SK-N-SH (cell line): ENCODE data around the gene LRRC1. TPM values are rescaled to one million over a fixed set of nuclear protein-coding genes. Genes with fewer than 3 reads are reported as not detected.

ENCODE experiments used
- CTCF ChIA-PET: fragments of 300-600, 350-600 bp; formaldehyde crosslinking; extraction: SDS; loops from one replicate; lab custom pipeline; 2021; lab: Yijun Ruan, JAX
- POLR2A ChIA-PET: fragments of 350-600 bp; sonication (Branson Sonifier 250); formaldehyde crosslinking; extraction: SDS; loops from one replicate; lab custom pipeline; 2020; ENCODE audit warnings: antibody characterized with exemption, inconsistent platforms; lab: Yijun Ruan, JAX
- DNase-seq: peaks from one replicate; pipeline ENCODE4 v3.0.0; 2012
- H2AFZ ChIP-seq: fragments of 200-600 bp; sonication (generic); 2 replicates; pipeline ENCODE4 v1.8.1; 2016; ENCODE audit warnings: antibody characterized with exemption, mild to moderate bottlenecking, low read depth
- H3F3A ChIP-seq: fragments of 200-600 bp; sonication (generic); replicated peaks from 2 replicates; pipeline ENCODE3; 2016; ENCODE audit warnings: antibody characterized with exemption, mild to moderate bottlenecking; ENCODE audit not compliant: insufficient read depth
- H3K27ac ChIP-seq, 2 experiments: fragments of 200-500 bp in 1 of 2; fragments of 200-600 bp in 1 of 2; sonication (Bioruptor generic) in 1 of 2; sonication (generic), shearing (Covaris generic) in 1 of 2; 2 replicates each; pipeline versions ENCODE4 v1.5.1 to v1.6.1; 2014 to 2016; ENCODE audit warnings: low read depth in 2 of 2, inconsistent platforms in 1 of 2, low read length in 1 of 2, mild to moderate bottlenecking in 1 of 2, mixed read lengths in 1 of 2
- H3K27me3 ChIP-seq: fragments of 200-600 bp; sonication (generic), shearing (Covaris generic); 2 replicates; pipeline ENCODE4 v1.6.1; 2016; ENCODE audit warnings: mixed run types; ENCODE audit not compliant: insufficient read depth
- H3K36me3 ChIP-seq, 2 experiments: fragments of 200-500 bp in 1 of 2; fragments of 200-600 bp in 1 of 2; sonication (Bioruptor generic) in 1 of 2; sonication (generic) in 1 of 2; replicated peaks in 1 of 2; 2 replicates each; pipeline versions ENCODE3 to v1.5.1; 2014 to 2016; ENCODE audit warnings: low read length in 1 of 2, mild to moderate bottlenecking in 1 of 2; ENCODE audit not compliant: insufficient read depth in 2 of 2, control insufficient read depth in 1 of 2
- H3K4me1 ChIP-seq, 2 experiments: fragments of 200-500 bp in 1 of 2; fragments of 200-600 bp in 1 of 2; sonication (Bioruptor generic) in 1 of 2; sonication (generic), shearing (Covaris generic) in 1 of 2; 2 replicates each; pipeline versions ENCODE4 v1.5.1 to v1.6.1; 2014 to 2016; ENCODE audit warnings: low read depth in 1 of 2, low read length in 1 of 2, mixed run types in 1 of 2; ENCODE audit not compliant: insufficient read depth in 2 of 2, control insufficient read depth in 1 of 2
- H3K4me2 ChIP-seq: fragments of 200-600 bp; sonication (generic), shearing (Covaris generic); 2 replicates; pipeline ENCODE4 v1.6.1; 2017; ENCODE audit warnings: mixed run types
- H3K4me3 ChIP-seq, 2 experiments: fragments of 200-500 bp in 1 of 2; fragments of 200-600 bp in 1 of 2; sonication (Bioruptor generic) in 1 of 2; sonication (generic), shearing (Covaris generic) in 1 of 2; 2 replicates each; pipeline versions ENCODE4 v1.5.1 to v1.8.1; 2014 to 2016; ENCODE audit warnings: low read depth in 2 of 2, inconsistent platforms in 1 of 2, low read length in 1 of 2, mild to moderate bottlenecking in 1 of 2, mixed read lengths in 1 of 2, moderate library complexity in 1 of 2
- H3K79me2 ChIP-seq: fragments of 200-600 bp; sonication (generic); 2 replicates; pipeline ENCODE4 v1.8.1; 2017; ENCODE audit warnings: mild to moderate bottlenecking; ENCODE audit not compliant: insufficient read depth
- H3K9ac ChIP-seq: fragments of 200-600 bp; sonication (generic); 2 replicates; pipeline ENCODE4 v1.6.1; 2017; ENCODE audit warnings: mixed run types
- H3K9me2 ChIP-seq: fragments of 200-600 bp; sonication (generic); 2 replicates; pipeline ENCODE4 v1.6.1; 2017; ENCODE audit warnings: mixed run types
- H3K9me3 ChIP-seq: fragments of 200-600 bp; sonication (generic); 2 replicates; pipeline ENCODE4 v1.6.1; 2017; ENCODE audit warnings: mixed run types, mild to moderate bottlenecking, moderate library complexity
- H4K20me1 ChIP-seq: fragments of 200-600 bp; sonication (generic); 2 replicates; pipeline ENCODE4 v1.6.1; 2017; ENCODE audit warnings: mild to moderate bottlenecking, mixed run types; ENCODE audit not compliant: insufficient read depth
- ELF1 ChIP-seq: IDR thresholded peaks from 2 replicates; pipeline ENCODE4 v1.4.0; 2012
- GABPA ChIP-seq: IDR thresholded peaks from 2 replicates; pipeline ENCODE4 v1.4.0; 2012; ENCODE audit warnings: low read depth, mild to moderate bottlenecking
- IRF3 ChIP-seq: fragments of 150-350 bp; IDR thresholded peaks from 2 replicates; pipeline ENCODE4 v1.6.1; 2016; ENCODE audit warnings: mild to moderate bottlenecking, low read depth, low read length
- JUND ChIP-seq: IDR thresholded peaks from 2 replicates; pipeline ENCODE4 v1.4.0; 2012
- MEF2A ChIP-seq: IDR thresholded peaks from 2 replicates; pipeline ENCODE4 v1.4.0; 2012; ENCODE audit warnings: low read depth, borderline replicate concordance
- MXI1 ChIP-seq: IDR thresholded peaks from 2 replicates; pipeline ENCODE4 v1.6.1; 2012; ENCODE audit warnings: mild to moderate bottlenecking, low read depth, low read length, improper control_type of control experiment
- RCOR1 ChIP-seq: fragments of 150-350 bp; IDR thresholded peaks from 2 replicates; pipeline ENCODE4 v1.6.1; 2017; ENCODE audit warnings: antibody characterized with exemption, low read length
- REST ChIP-seq: IDR thresholded peaks from 2 replicates; pipeline ENCODE4 v1.6.1; 2012; ENCODE audit warnings: mild to moderate bottlenecking, low read depth, low read length, moderate library complexity
- RFX5 ChIP-seq: IDR thresholded peaks from 2 replicates; pipeline ENCODE4 v1.6.1; 2012; ENCODE audit warnings: mild to moderate bottlenecking, improper control_type of control experiment, low read length
- SMC3 ChIP-seq: IDR thresholded peaks from 2 replicates; pipeline ENCODE4 v1.6.1; 2012; ENCODE audit warnings: low read depth, low read length, improper control_type of control experiment
- TAF1 ChIP-seq: IDR thresholded peaks from 2 replicates; pipeline ENCODE4 v1.6.1; 2012; ENCODE audit warnings: low read depth, mild to moderate bottlenecking, low read length, moderate library complexity, borderline replicate concordance
- USF2 ChIP-seq: fragments of 150-350 bp; IDR thresholded peaks from 2 replicates; pipeline ENCODE4 v1.6.1; 2017; ENCODE audit warnings: antibody characterized with exemption, low read length, low read depth, borderline replicate concordance
- YY1 ChIP-seq: IDR thresholded peaks from 2 replicates; pipeline ENCODE4 v1.4.0; 2012; ENCODE audit warnings: low read depth, mild to moderate bottlenecking
- WGBS: methylation state at CpG from one replicate; pipeline ENCODE4 v1.1.6; 2017; ENCODE audit warnings: low lambda C conversion rate; 5-methylcytosine and 5-hydroxymethylcytosine counted together
- polyA plus RNA-seq, 3 experiments: library from polyadenylated mRNA; depleted of rRNA; stranded (reverse); fragments of >200 nt; gene quantifications; 2 replicates each; pipeline ENCODE4 v1.2.3, GENCODE V29; 2012
- TF ChIP-seq, protein P1 (sequence below): IDR thresholded peaks from 2 replicates; pipeline ENCODE4; 2012
- TF ChIP-seq, protein P2 (sequence below): IDR thresholded peaks from 2 replicates; pipeline ENCODE4 v1.4.0; 2012; ENCODE audit warnings: low read depth, borderline replicate concordance

Gene LRRC1
- polyA plus RNA-seq, 1 of the 3 experiments (the other 2 are of a cell fraction) = 0.84 TPM

GRCh38 chr6:53752856-53753255 is 41.9 kb upstream of the LRRC1 start:
- no peaks in the 10 kb centered on the region for H3K9me2 ChIP-seq
- no peak for DNase-seq

More at GRCh38 chr6:53752856-53753255, 41.9 kb upstream of the LRRC1 start:
- no peaks in the 10 kb centered on the region for H3F3A ChIP-seq
- TF ChIP-seq RCOR1 (no peak), MEF2A (no peak), JUND (no peak), IRF3 (no peak), ELF1 (no peak), YY1 (no peak), MXI1 (no peak), GABPA (no peak), USF2 (no peak), SMC3 (no peak), REST (no peak), TAF1 (no peak), RFX5 (no peak)
- TF ChIP-seq, protein P1, sequence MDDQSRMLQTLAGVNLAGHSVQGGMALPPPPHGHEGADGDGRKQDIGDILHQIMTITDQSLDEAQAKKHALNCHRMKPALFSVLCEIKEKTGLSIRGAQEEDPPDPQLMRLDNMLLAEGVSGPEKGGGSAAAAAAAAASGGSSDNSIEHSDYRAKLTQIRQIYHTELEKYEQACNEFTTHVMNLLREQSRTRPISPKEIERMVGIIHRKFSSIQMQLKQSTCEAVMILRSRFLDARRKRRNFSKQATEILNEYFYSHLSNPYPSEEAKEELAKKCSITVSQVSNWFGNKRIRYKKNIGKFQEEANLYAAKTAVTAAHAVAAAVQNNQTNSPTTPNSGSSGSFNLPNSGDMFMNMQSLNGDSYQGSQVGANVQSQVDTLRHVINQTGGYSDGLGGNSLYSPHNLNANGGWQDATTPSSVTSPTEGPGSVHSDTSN = no peak
- TF ChIP-seq, protein P2, sequence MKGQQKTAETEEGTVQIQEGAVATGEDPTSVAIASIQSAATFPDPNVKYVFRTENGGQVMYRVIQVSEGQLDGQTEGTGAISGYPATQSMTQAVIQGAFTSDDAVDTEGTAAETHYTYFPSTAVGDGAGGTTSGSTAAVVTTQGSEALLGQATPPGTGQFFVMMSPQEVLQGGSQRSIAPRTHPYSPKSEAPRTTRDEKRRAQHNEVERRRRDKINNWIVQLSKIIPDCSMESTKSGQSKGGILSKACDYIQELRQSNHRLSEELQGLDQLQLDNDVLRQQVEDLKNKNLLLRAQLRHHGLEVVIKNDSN = no peak
- TF ChIP-seq, all 33 proteins: peak for 0
- Histone ChIP-seq H3K79me2 (no peaks in the 10 kb centered on the region), H3K36me3 (no peaks in the 10 kb centered on the region), H3K9me3 (no peaks in the 10 kb centered on the region), H3K4me3 (no peak overlapping the region), H3K27ac (peak overlapping the region in 1 of 2 experiments; percentile 34; a peak in 2 of 4 replicates), H3K4me1 (no peaks in the 10 kb centered on the region; a peak in 1 of 4 replicates), H2AFZ (peak overlapping the region; percentile 71), H3K4me2 (peak overlapping the region; percentile 14; the same call in 1 of the 2 replicates), H3K9ac (no peak overlapping the region), H3K27me3 (no peaks in the 10 kb centered on the region), H4K20me1 (no peaks in the 10 kb centered on the region)
- POLR2A ChIA-PET = no interaction called here
- 12% methylated on average over 4 of the region's 4 CpGs for WGBS
- CTCF ChIA-PET = interaction anchor here (0.9 to 1.0 kb wide), 2 partner anchors 24 to 33 kb away, joined by 3 read pairs; no protein-coding TSS in a partner anchor
